Stimulated activated CD8-positive, alpha-beta memory T cell treated with anti-CD3 and anti-CD28 coated beads, Interleukin-15, amount 100 ng/mL, for 1 hour (primary cell): ENCODE measurements around the gene CDC37.
A peak's percentile ranks its signal among the peaks of the same experiment; 100 is the strongest.
"Not testable (repeated sequence)": the region's sequence is repeated elsewhere in the genome, so short reads cannot be mapped to it uniquely, and the experiment has no call there.

ENCODE experiments used
- DNase-seq: peaks from one replicate; pipeline ENCODE4 v3.0.0-alpha.2; 2020; ENCODE audit warnings: low read depth

Gene CDC37

DNA sequence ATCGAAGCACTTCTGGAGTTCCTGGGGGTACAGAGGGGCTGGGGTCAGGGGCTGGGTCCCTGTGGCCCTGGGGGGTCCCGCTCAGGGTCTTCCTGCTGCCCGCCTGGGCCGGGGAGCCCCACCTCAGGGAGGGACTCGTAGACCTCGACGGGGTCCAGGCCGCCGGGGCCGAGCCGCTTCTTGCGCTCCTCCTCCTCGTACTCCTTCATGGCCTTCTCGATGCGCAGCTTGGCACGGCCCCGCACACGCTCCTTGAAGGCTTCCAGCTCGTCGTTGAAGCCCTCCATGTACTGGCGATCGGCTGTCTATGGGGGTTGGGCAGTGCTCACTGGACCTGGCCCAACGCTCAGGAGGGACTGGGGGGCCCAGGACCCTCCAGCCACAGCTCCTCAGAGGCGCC is 10.2 kb downstream of the CDC37 start:
- no peak for DNase-seq

GRCh38 chr19:10392120-10392519 is 11.2 kb downstream of the CDC37 start:
- no peak for DNase-seq

- DNase-seq, result no peak
Observed at GRCh38 chr19:10390652-10391286, 12.6 kb downstream of the CDC37 start.

DNA sequence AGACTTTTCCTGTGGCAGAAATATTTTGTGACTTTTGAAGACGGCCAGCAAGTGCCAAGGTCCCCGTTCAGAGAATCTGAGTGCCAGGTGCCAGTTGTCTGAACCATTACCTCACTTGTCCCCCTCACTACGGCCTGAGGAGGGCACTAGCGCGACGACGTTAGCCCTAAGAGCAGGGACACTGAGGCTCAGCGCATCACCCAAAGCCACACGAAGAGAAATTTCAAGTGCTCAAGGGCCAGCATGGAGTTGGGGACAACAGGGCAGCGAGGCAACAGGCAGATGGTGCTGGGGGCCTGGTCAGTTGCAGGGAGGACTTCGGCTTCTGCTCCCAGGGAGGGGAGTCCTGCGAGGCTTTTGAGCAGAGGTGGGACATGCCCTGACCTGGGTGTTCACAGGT is 13.5 kb downstream of the CDC37 start:
- DNase-seq, result no peak

GRCh38 chr19:10388957-10389356 is 14.4 kb downstream of the CDC37 start:
- peak; percentile 85 for DNase-seq

DNA sequence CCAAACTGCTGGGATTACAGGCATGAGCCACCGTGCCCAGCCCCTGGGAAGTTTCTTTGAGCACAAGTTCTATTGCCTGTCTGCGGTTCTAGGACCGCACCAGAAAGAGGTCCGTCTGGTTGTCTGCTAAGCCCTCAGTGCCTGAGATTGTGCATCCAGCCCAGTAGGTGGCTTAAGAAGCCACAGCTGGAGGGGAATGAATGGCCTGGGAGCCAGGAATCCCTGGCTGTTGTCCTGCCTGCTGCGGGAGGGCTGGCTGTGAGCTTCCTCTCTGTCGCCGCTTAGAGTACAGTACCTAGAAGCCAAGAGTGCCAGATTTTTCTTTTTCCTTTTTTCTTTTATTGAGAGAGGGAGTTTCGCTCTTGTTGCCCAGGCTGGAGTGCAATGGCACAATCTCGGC is 18.8 kb downstream of the CDC37 start:
- DNase-seq, result no peak

- DNase-seq, result not testable (repeated sequence)
Observed at GRCh38 chr19:10383223-10383499, 20.2 kb downstream of the CDC37 start.

- peak; percentile 93 for DNase-seq
Observed at GRCh38 chr19:10380313-10381102, 22.8 kb downstream of the CDC37 start, which contains the start of gene TYK2. Gene TYK2, minus strand, starts transcription at chr19:10380572. Its CDS starts 2,166 bp downstream, at chr19:10378406.

DNA sequence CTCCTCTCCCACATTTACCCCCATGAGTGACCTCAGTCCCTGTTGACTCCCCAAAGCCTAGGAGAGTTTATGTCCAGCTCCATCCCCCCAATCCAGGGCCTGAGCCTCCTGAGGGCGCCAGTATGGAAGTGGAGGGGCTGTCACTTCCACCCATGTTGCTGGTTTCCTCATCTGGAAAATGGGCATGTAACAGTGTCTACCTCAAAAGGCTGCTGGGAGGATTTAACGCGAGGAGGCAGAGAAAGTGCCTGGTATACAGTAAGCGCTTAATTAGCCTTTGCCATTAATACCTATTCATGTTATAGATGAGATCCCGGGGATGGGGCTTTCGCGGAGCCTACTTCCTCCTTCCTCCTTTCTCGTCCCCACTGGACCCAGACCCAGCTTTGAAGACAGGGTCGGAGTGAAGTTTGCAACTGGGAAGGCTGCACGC is 23.4 kb downstream of the CDC37 start:
- no peak for DNase-seq

- no peak for DNase-seq
Observed at GRCh38 chr19:10378124-10378523, 25.2 kb downstream of the CDC37 start.

- not testable (repeated sequence) for DNase-seq
Observed at GRCh38 chr19:10377140-10377640, 26.2 kb downstream of the CDC37 start.

- DNase-seq, result no peak
Observed at GRCh38 chr19:10374931-10375330, 28.4 kb downstream of the CDC37 start.

- DNase-seq, result no peak
Observed at GRCh38 chr19:10372690-10373089, 30.7 kb downstream of the CDC37 start.

DNA sequence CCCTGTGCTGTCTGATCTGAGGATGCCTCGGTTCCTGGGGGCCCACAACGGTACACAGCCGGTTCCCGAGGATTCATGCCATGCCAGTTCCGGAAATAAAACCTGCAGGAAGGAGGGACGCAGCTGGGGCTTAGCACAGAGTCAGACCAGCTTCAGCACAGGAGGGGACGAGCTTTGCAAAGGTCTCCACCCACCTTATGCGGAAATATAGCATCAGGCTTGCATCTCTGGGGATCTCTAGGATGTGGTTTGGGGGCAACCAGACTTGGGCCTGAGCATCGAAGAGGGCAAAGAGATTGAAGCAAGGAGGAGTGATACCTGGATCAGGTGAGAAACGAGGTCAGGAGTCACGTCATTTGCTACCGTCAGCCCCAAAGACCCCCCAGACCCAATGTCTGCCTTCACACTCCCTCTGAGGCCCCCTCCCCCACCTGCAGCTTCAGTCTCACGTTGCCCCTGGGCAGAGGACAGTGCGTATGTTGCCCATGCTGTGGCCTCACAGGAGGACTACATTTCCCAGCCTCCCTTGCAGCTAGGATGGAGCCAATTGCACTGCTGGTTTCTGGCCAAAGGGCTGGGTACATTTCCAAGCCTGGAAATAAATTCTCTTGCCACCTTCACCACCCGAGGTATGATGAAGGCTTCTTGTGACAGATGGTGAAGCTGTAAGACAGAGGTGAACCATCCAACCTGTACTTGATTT is 35.1 kb downstream of the CDC37 start:
- DNase-seq, result no peak

DNA sequence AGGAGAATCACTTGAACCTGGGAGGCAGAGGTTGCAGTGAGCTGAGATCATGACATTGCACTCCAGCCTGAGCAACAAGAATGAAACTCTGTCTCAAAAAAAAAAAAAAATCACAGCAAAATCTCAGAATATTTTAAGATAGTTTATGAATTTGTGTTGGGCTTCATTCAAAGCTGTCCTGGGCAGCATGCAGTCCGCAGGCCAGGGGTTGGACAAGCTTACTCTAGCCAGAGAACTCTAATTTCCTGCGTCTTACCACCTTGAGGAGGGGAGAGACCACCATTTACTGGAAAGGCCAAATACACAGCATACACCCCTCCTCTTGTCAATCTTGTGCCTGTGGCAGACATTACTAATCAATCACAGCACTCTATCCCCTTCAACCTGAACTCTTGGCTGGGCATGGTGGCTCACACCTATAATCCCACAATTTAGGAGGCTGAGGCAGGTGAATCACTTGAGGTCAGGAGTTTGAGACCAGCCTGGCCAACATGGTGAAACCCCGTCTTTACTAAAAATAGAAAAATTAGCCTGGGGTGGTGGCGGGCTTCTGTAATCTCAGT is 36.3 kb downstream of the CDC37 start:
- not testable (repeated sequence) for DNase-seq

DNA sequence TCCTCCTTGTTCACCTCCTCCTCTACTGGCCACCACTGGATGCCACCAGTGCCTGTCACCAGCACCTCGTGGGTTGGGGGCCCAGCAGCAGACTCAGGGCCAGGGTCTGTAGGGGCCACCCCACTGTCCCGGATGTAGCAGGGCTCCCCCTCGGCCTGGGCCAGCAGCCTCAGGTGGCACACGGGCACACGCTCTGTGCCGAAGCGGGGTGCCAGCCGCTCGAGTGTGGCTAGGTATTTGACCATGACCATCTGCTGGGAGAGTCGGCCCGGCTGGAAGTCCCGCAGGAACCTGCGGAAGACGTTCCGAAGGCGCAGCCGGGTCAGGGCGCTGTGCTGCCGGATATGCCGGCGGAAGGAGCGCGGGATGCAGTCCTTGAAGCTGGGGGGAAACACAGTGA is 37.8 kb downstream of the CDC37 start:
- no peak for DNase-seq

GRCh38 chr19:10364644-10365043 is 38.7 kb downstream of the CDC37 start:
- DNase-seq, result no peak

- DNase-seq, result no peak
Observed at GRCh38 chr19:10363789-10364281, 39.5 kb downstream of the CDC37 start.

DNA sequence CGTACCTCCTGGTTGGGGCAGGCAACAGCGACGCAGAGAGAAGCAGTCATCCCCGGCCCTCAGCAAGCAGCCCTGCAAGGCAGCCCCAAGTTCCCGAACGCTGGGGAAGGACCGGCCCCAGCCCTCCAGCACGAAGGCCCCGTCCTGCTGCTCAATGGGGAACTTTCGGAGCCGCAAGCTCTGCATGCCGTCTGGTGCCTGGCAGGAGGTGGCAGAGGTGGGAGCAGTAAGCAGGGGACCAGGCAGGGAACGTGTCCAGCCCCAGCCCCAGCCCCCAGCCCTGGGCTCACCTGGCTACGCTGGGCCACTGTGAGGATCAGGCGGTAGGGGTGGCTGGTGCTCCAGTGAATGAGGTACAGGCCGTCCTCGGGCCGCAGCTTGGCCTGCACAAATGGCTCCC is 41.1 kb downstream of the CDC37 start:
- DNase-seq, result no peak

GRCh38 chr19:10361569-10362011 is 41.8 kb downstream of the CDC37 start:
- no peak for DNase-seq

GRCh38 chr19:10356431-10356830 is 46.9 kb downstream of the CDC37 start:
- DNase-seq, result no peak

DNA sequence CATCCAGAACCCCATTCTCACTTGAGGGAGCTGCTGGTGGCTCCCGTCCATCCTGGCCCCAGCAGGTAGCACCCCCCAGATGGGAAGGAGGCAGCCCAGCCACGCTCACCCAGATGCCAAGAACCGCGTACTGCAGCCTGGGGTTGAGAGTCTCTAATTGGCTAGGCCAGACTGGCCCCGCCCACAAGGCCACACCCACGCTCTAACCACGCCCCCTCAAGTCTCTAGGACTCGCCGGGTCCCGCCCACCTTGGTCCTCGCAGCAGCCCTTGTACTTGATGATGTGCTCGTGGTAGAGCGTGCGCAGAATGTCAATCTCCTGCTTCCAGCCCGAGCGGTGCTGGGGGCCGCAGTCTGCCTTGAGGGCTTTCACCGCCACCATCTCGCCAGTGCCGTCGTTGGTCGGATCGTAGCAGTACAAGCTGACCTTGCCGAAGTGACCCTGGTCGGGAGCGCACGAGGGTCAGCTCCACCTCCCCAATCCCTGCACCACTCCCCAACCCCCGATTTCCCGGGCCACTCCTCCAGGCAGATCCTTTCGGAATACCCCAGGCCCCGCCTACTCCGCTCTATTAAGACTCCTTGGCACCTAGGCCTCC is 49.5 kb downstream of the CDC37 start:
- no peak for DNase-seq
